ENCODE data around the gene SFMBT1. TPM values are rescaled to one million over a fixed set of nuclear protein-coding genes. Genes with fewer than 3 reads are reported as not detected.
"Not testable (repeated sequence)": the region's sequence is repeated elsewhere in the genome, so short reads cannot be mapped to it uniquely, and the experiment has no call there.

The SFMBT1 gene
- total RNA-seq, 1 donor = 34.1 TPM

GRCh38 chr3:53056442-53056841, 10.6 kb upstream of the SFMBT1 start:
- H3K9me3 ChIP-seq (ENCODE audit: low read depth, low read length) = no peaks in the 10 kb centered on the region

GRCh38 chr3:53054233-53054632, 8.4 kb upstream of the SFMBT1 start:
- H3K27me3 ChIP-seq (ENCODE audit: insufficient read depth, low read length); H3K4me1 ChIP-seq (ENCODE audit: insufficient read depth, low read length); H3K9me3 ChIP-seq (ENCODE audit: low read depth, low read length); H3K4me3 ChIP-seq (ENCODE audit: low read length): not testable (repeated sequence)

More at GRCh38 chr3:53056442-53056841, 10.6 kb upstream of the SFMBT1 start:
- Histone ChIP-seq H3K4me1 (ENCODE audit: insufficient read depth, low read length) (no peaks in the 10 kb centered on the region), H3K27me3 (ENCODE audit: insufficient read depth, low read length) (no peaks in the 10 kb centered on the region), H3K4me3 (ENCODE audit: low read length) (no peak overlapping the region)

GRCh38 chr3:53051929-53052328, 6.1 kb upstream of the SFMBT1 start:
- peaks cover 2% of the 10 kb centered on the region for H3K4me1 ChIP-seq (ENCODE audit: insufficient read depth, low read length)
- H3K9me3 ChIP-seq (ENCODE audit: low read depth, low read length) = no peaks in the 10 kb centered on the region
- H3K27me3 ChIP-seq (ENCODE audit: insufficient read depth, low read length) = peaks cover 10% of the 10 kb centered on the region
- no peak overlapping the region for H3K4me3 ChIP-seq (ENCODE audit: low read length)

- peaks cover 8% of the 10 kb centered on the region for H3K4me1 ChIP-seq (ENCODE audit: insufficient read depth, low read length)
- no peaks in the 10 kb centered on the region for H3K9me3 ChIP-seq (ENCODE audit: low read depth, low read length)
- peaks cover 13% of the 10 kb centered on the region for H3K27me3 ChIP-seq (ENCODE audit: insufficient read depth, low read length)
- no peak overlapping the region for H3K4me3 ChIP-seq (ENCODE audit: low read length)
Measured at GRCh38 chr3:53049987-53050386, 4.1 kb upstream of the SFMBT1 start.

GRCh38 chr3:53046171-53047170, 598 bp upstream of the SFMBT1 start:
- peak overlapping the region; percentile 76 for H3K4me3 ChIP-seq (ENCODE audit: low read length)
- peaks cover 16% of the 10 kb centered on the region for H3K4me1 ChIP-seq (ENCODE audit: insufficient read depth, low read length)
- no peaks in the 10 kb centered on the region for H3K9me3 ChIP-seq (ENCODE audit: low read depth, low read length)
- H3K27me3 ChIP-seq (ENCODE audit: insufficient read depth, low read length) = peaks cover 13% of the 10 kb centered on the region

GRCh38 chr3:53044711-53045517, 959 bp downstream of the SFMBT1 start:
- Histone ChIP-seq H3K4me1 (ENCODE audit: insufficient read depth, low read length) (peaks cover 19% of the 10 kb centered on the region), H3K9me3 (ENCODE audit: low read depth, low read length) (no peaks in the 10 kb centered on the region), H3K4me3 (ENCODE audit: low read length) (peak overlapping the region; percentile 78), H3K27me3 (ENCODE audit: insufficient read depth, low read length) (peaks cover 13% of the 10 kb centered on the region)

- H3K4me3 ChIP-seq (ENCODE audit: low read length) = peak overlapping the region; percentile 78
- peaks cover 13% of the 10 kb centered on the region for H3K27me3 ChIP-seq (ENCODE audit: insufficient read depth, low read length)
- H3K9me3 ChIP-seq (ENCODE audit: low read depth, low read length) = no peaks in the 10 kb centered on the region
- peaks cover 19% of the 10 kb centered on the region for H3K4me1 ChIP-seq (ENCODE audit: insufficient read depth, low read length)
Measured at GRCh38 chr3:53044371-53044710, 1.5 kb downstream of the SFMBT1 start.

GRCh38 chr3:53043738-53044137, 2.1 kb downstream of the SFMBT1 start:
- Histone ChIP-seq H3K4me3 (ENCODE audit: low read length) (no peak overlapping the region), H3K4me1 (ENCODE audit: insufficient read depth, low read length) (peaks cover 19% of the 10 kb centered on the region), H3K9me3 (ENCODE audit: low read depth, low read length) (no peaks in the 10 kb centered on the region), H3K27me3 (ENCODE audit: insufficient read depth, low read length) (peaks cover 13% of the 10 kb centered on the region)

- no peak overlapping the region for H3K4me3 ChIP-seq (ENCODE audit: low read length)
- H3K9me3 ChIP-seq (ENCODE audit: low read depth, low read length) = no peaks in the 10 kb centered on the region
- H3K4me1 ChIP-seq (ENCODE audit: insufficient read depth, low read length) = peaks cover 19% of the 10 kb centered on the region
- H3K27me3 ChIP-seq (ENCODE audit: insufficient read depth, low read length) = peaks cover 10% of the 10 kb centered on the region
Measured at GRCh38 chr3:53042651-53043050, 3.2 kb downstream of the SFMBT1 start.

- Histone ChIP-seq H3K4me1 (ENCODE audit: insufficient read depth, low read length) (peaks cover 17% of the 10 kb centered on the region), H3K9me3 (ENCODE audit: low read depth, low read length) (no peaks in the 10 kb centered on the region), H3K4me3 (ENCODE audit: low read length) (no peak overlapping the region), H3K27me3 (ENCODE audit: insufficient read depth, low read length) (no peaks in the 10 kb centered on the region)
Measured at GRCh38 chr3:53040351-53040820, 5.5 kb downstream of the SFMBT1 start.

- Histone ChIP-seq H3K4me1 (ENCODE audit: insufficient read depth, low read length) (peaks cover 12% of the 10 kb centered on the region), H3K4me3 (ENCODE audit: low read length) (no peak overlapping the region), H3K27me3 (ENCODE audit: insufficient read depth, low read length) (no peaks in the 10 kb centered on the region), H3K9me3 (ENCODE audit: low read depth, low read length) (no peaks in the 10 kb centered on the region)
Measured at GRCh38 chr3:53039376-53039752, 6.5 kb downstream of the SFMBT1 start.

GRCh38 chr3:53038679-53039375, 7.0 kb downstream of the SFMBT1 start:
- peaks cover 10% of the 10 kb centered on the region for H3K4me1 ChIP-seq (ENCODE audit: insufficient read depth, low read length)
- H3K4me3 ChIP-seq (ENCODE audit: low read length) = no peak overlapping the region
- H3K9me3 ChIP-seq (ENCODE audit: low read depth, low read length) = no peaks in the 10 kb centered on the region
- H3K27me3 ChIP-seq (ENCODE audit: insufficient read depth, low read length) = no peaks in the 10 kb centered on the region

GRCh38 chr3:53035825-53036619, 9.9 kb downstream of the SFMBT1 start:
- Histone ChIP-seq H3K9me3 (ENCODE audit: low read depth, low read length) (no peaks in the 10 kb centered on the region), H3K4me3 (ENCODE audit: low read length) (no peak overlapping the region), H3K27me3 (ENCODE audit: insufficient read depth, low read length) (no peaks in the 10 kb centered on the region), H3K4me1 (ENCODE audit: insufficient read depth, low read length) (peaks cover 12% of the 10 kb centered on the region)

- not testable (repeated sequence) for H3K9me3 ChIP-seq (ENCODE audit: low read depth, low read length); H3K27me3 ChIP-seq (ENCODE audit: insufficient read depth, low read length); H3K4me3 ChIP-seq (ENCODE audit: low read length)
- H3K4me1 ChIP-seq (ENCODE audit: insufficient read depth, low read length) = peaks cover 12% of the 10 kb centered on the region
Measured at GRCh38 chr3:53035018-53035417, 10.9 kb downstream of the SFMBT1 start.
